ENCODE data around the gene PPM1B.
"Not testable (repeated sequence)": the region's sequence is repeated elsewhere in the genome, so short reads cannot be mapped to it uniquely, and the experiment has no call there.

The PPM1B gene

GRCh38 chr2:44233450-44234128 lies 64.9 kb downstream of the PPM1B start:
- Histone ChIP-seq H3K4me1 (ENCODE audit: control insufficient read depth, low read depth, low read length) (peaks cover 27% of the 10 kb centered on the region), H3K9me3 (ENCODE audit: control insufficient read depth, low read depth, low read length) (no peaks in the 10 kb centered on the region), H3K27ac (ENCODE audit: low read length) (no peak overlapping the region), H3K9ac (ENCODE audit: low read length) (no peak overlapping the region), H3K36me3 (ENCODE audit: control insufficient read depth, low read depth, low read length) (peaks cover 7% of the 10 kb centered on the region), H3K27me3 (ENCODE audit: control insufficient read depth, insufficient read depth, low read length) (no peaks in the 10 kb centered on the region), H3K4me3 (ENCODE audit: low read length) (no peak overlapping the region)

GRCh38 chr2:44237221-44237620 lies 68.5 kb downstream of the PPM1B start:
- H3K9ac ChIP-seq (ENCODE audit: low read length) = no peak overlapping the region
- H3K4me3 ChIP-seq (ENCODE audit: low read length) = no peak overlapping the region
- H3K27me3 ChIP-seq (ENCODE audit: control insufficient read depth, insufficient read depth, low read length) = no peaks in the 10 kb centered on the region
- no peaks in the 10 kb centered on the region for H3K9me3 ChIP-seq (ENCODE audit: control insufficient read depth, low read depth, low read length)
- no peaks in the 10 kb centered on the region for H3K36me3 ChIP-seq (ENCODE audit: control insufficient read depth, low read depth, low read length)
- peaks cover 27% of the 10 kb centered on the region for H3K4me1 ChIP-seq (ENCODE audit: control insufficient read depth, low read depth, low read length)
- no peak overlapping the region for H3K27ac ChIP-seq (ENCODE audit: low read length)

GRCh38 chr2:44242904-44243303 lies 74.2 kb downstream of the PPM1B start:
- Histone ChIP-seq H3K27me3 (ENCODE audit: control insufficient read depth, insufficient read depth, low read length) (no peaks in the 10 kb centered on the region), H3K27ac (ENCODE audit: low read length) (no peak overlapping the region), H3K4me3 (ENCODE audit: low read length) (no peak overlapping the region), H3K9ac (ENCODE audit: low read length) (no peak overlapping the region), H3K36me3 (ENCODE audit: control insufficient read depth, low read depth, low read length) (no peaks in the 10 kb centered on the region), H3K4me1 (ENCODE audit: control insufficient read depth, low read depth, low read length) (peaks cover 23% of the 10 kb centered on the region), H3K9me3 (ENCODE audit: control insufficient read depth, low read depth, low read length) (no peaks in the 10 kb centered on the region)

GRCh38 chr2:44244135-44244871 lies 75.6 kb downstream of the PPM1B start:
- H3K36me3 ChIP-seq (ENCODE audit: control insufficient read depth, low read depth, low read length) = no peaks in the 10 kb centered on the region
- no peak overlapping the region for H3K27ac ChIP-seq (ENCODE audit: low read length)
- no peak overlapping the region for H3K9ac ChIP-seq (ENCODE audit: low read length)
- H3K9me3 ChIP-seq (ENCODE audit: control insufficient read depth, low read depth, low read length) = no peaks in the 10 kb centered on the region
- H3K4me3 ChIP-seq (ENCODE audit: low read length) = no peak overlapping the region
- no peaks in the 10 kb centered on the region for H3K27me3 ChIP-seq (ENCODE audit: control insufficient read depth, insufficient read depth, low read length)
- peaks cover 20% of the 10 kb centered on the region for H3K4me1 ChIP-seq (ENCODE audit: control insufficient read depth, low read depth, low read length)

- Histone ChIP-seq H3K36me3 (ENCODE audit: control insufficient read depth, low read depth, low read length) (no peaks in the 10 kb centered on the region), H3K27ac (ENCODE audit: low read length) (no peak overlapping the region), H3K27me3 (ENCODE audit: control insufficient read depth, insufficient read depth, low read length) (no peaks in the 10 kb centered on the region), H3K4me3 (ENCODE audit: low read length) (no peak overlapping the region), H3K9ac (ENCODE audit: low read length) (no peak overlapping the region), H3K9me3 (ENCODE audit: control insufficient read depth, low read depth, low read length) (no peaks in the 10 kb centered on the region), H3K4me1 (ENCODE audit: control insufficient read depth, low read depth, low read length) (peaks cover 20% of the 10 kb centered on the region)
Measured at GRCh38 chr2:44245083-44245861, 76.6 kb downstream of the PPM1B start.

DNA sequence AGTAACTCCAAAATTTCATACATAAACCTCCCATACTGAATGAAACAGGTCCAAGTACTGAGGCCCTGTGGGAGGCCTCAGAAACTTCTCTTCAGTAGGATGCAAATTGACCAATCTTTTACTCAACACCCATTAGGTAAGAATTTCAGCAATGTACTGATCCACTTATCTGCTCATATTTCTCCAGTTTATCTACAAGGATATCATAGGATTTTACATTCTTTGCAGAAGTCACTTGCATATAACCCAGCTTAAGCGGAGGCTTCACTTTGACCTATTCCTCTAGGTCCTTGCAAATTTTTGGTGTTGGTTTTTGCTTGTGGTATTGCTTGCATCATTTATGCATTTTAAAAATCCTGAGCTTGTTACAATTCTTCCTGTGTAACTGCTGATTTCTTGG lies 77.8 kb downstream of the PPM1B start:
- Histone ChIP-seq H3K36me3 (ENCODE audit: control insufficient read depth, low read depth, low read length) (no peaks in the 10 kb centered on the region), H3K4me1 (ENCODE audit: control insufficient read depth, low read depth, low read length) (peaks cover 20% of the 10 kb centered on the region), H3K27ac (ENCODE audit: low read length) (no peak overlapping the region), H3K9ac (ENCODE audit: low read length) (no peak overlapping the region), H3K9me3 (ENCODE audit: control insufficient read depth, low read depth, low read length) (no peaks in the 10 kb centered on the region), H3K4me3 (ENCODE audit: low read length) (no peak overlapping the region), H3K27me3 (ENCODE audit: control insufficient read depth, insufficient read depth, low read length) (no peaks in the 10 kb centered on the region)

DNA sequence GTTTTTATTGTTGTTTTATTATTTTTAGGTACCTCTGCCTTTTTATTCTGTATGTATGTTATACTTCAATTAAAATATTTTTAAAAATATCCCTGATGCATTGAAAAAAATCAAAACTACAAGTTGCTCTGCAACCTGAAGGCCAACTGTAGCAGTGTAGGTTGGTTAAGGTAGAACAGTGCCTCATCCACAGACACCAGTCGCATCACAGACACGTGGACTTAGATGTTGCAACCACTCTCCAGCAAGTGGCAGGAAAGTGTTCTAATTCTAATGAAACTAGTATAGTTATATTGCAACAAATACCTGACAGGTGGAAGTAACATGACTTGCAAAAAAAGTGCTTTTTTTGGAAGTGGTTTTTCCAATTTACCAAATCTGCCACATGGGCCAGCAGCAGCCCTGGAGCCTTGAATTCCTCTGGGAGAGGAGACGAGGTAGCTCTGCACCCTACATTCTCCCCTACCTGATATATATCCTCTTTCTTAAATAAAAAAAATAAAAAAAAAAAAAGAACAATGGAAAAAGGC lies 78.2 kb downstream of the PPM1B start:
- Histone ChIP-seq H3K27me3 (ENCODE audit: control insufficient read depth, insufficient read depth, low read length) (no peaks in the 10 kb centered on the region), H3K4me1 (ENCODE audit: control insufficient read depth, low read depth, low read length) (peaks cover 20% of the 10 kb centered on the region), H3K27ac (ENCODE audit: low read length) (no peak overlapping the region), H3K4me3 (ENCODE audit: low read length) (no peak overlapping the region), H3K9ac (ENCODE audit: low read length) (no peak overlapping the region), H3K9me3 (ENCODE audit: control insufficient read depth, low read depth, low read length) (no peaks in the 10 kb centered on the region), H3K36me3 (ENCODE audit: control insufficient read depth, low read depth, low read length) (no peaks in the 10 kb centered on the region)

- no peaks in the 10 kb centered on the region for H3K36me3 ChIP-seq (ENCODE audit: control insufficient read depth, low read depth, low read length)
- peaks cover 20% of the 10 kb centered on the region for H3K4me1 ChIP-seq (ENCODE audit: control insufficient read depth, low read depth, low read length)
- no peaks in the 10 kb centered on the region for H3K9me3 ChIP-seq (ENCODE audit: control insufficient read depth, low read depth, low read length)
- H3K9ac ChIP-seq (ENCODE audit: low read length) = no peak overlapping the region
- H3K27ac ChIP-seq (ENCODE audit: low read length) = no peak overlapping the region
- no peak overlapping the region for H3K4me3 ChIP-seq (ENCODE audit: low read length)
- no peaks in the 10 kb centered on the region for H3K27me3 ChIP-seq (ENCODE audit: control insufficient read depth, insufficient read depth, low read length)
Measured at GRCh38 chr2:44247924-44248323, 79.2 kb downstream of the PPM1B start.

DNA sequence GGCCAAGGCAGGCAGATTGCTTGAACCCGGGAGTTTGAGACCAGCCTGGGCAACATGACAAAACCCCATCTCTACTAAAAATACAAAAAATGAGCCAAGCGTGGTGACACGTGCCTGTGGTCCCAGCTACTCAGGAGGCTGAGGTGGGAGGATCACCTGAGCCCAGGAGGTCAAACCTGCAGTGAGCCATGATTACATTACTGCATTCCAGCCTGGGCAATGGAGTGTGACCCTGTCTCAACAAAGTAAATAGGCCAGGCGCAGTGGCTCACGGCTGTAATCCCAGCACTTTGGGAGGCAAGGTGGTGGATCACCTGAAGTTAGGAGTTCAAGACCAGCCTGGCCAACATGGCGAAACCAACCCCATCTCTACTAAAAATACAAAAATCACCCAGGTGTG lies 80.6 kb downstream of the PPM1B start:
- H3K9ac ChIP-seq (ENCODE audit: low read length); H3K27ac ChIP-seq (ENCODE audit: low read length); H3K27me3 ChIP-seq (ENCODE audit: control insufficient read depth, insufficient read depth, low read length); H3K4me3 ChIP-seq (ENCODE audit: low read length); H3K36me3 ChIP-seq (ENCODE audit: control insufficient read depth, low read depth, low read length); H3K9me3 ChIP-seq (ENCODE audit: control insufficient read depth, low read depth, low read length): not testable (repeated sequence)
- H3K4me1 ChIP-seq (ENCODE audit: control insufficient read depth, low read depth, low read length) = peaks cover 18% of the 10 kb centered on the region

- H3K36me3 ChIP-seq (ENCODE audit: control insufficient read depth, low read depth, low read length) = no peaks in the 10 kb centered on the region
- H3K9me3 ChIP-seq (ENCODE audit: control insufficient read depth, low read depth, low read length) = no peaks in the 10 kb centered on the region
- no peak overlapping the region for H3K27ac ChIP-seq (ENCODE audit: low read length)
- H3K9ac ChIP-seq (ENCODE audit: low read length) = no peak overlapping the region
- no peak overlapping the region for H3K4me3 ChIP-seq (ENCODE audit: low read length)
- H3K27me3 ChIP-seq (ENCODE audit: control insufficient read depth, insufficient read depth, low read length) = no peaks in the 10 kb centered on the region
- peaks cover 15% of the 10 kb centered on the region for H3K4me1 ChIP-seq (ENCODE audit: control insufficient read depth, low read depth, low read length)
Measured at GRCh38 chr2:44250376-44250775, 81.7 kb downstream of the PPM1B start.

DNA sequence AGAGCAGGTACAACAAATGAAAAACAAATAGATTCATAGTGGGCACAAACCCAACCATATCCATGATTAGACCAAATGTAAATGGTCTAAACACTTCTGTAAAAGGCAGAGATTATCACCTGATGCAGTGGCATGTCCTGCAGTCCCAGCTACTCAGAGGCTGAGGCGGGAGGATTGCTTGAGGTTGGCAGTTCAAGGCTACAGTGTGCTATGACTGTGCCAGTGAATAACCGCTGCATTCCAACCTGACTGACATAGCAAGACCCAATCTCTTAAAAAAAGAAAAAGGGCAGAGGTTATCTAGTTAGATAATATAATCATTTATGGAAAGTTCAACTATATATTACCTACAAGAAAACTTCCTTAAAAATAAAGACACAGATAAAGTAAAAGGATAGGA lies 85.3 kb downstream of the PPM1B start:
- Histone ChIP-seq H3K27me3 (ENCODE audit: control insufficient read depth, insufficient read depth, low read length) (no peaks in the 10 kb centered on the region), H3K4me1 (ENCODE audit: control insufficient read depth, low read depth, low read length) (no peaks in the 10 kb centered on the region), H3K9ac (ENCODE audit: low read length) (no peak overlapping the region), H3K4me3 (ENCODE audit: low read length) (no peak overlapping the region), H3K27ac (ENCODE audit: low read length) (no peak overlapping the region), H3K9me3 (ENCODE audit: control insufficient read depth, low read depth, low read length) (no peaks in the 10 kb centered on the region), H3K36me3 (ENCODE audit: control insufficient read depth, low read depth, low read length) (no peaks in the 10 kb centered on the region)

Data from iPS-18a (cell line).